GM19452 (cell line): Measurements from ENCODE around the gene ZNF595.
"Not testable (repeated sequence)": the region's sequence is repeated elsewhere in the genome, so short reads cannot be mapped to it uniquely, and the experiment has no call there.

Experiments
- ATAC-seq: cut with Tn5 transposase; IDR thresholded peaks from one replicate; pipeline ENCODE4 v1.9.1; 2021; ENCODE audit not compliant: unreplicated experiment

The ZNF595 gene

DNA sequence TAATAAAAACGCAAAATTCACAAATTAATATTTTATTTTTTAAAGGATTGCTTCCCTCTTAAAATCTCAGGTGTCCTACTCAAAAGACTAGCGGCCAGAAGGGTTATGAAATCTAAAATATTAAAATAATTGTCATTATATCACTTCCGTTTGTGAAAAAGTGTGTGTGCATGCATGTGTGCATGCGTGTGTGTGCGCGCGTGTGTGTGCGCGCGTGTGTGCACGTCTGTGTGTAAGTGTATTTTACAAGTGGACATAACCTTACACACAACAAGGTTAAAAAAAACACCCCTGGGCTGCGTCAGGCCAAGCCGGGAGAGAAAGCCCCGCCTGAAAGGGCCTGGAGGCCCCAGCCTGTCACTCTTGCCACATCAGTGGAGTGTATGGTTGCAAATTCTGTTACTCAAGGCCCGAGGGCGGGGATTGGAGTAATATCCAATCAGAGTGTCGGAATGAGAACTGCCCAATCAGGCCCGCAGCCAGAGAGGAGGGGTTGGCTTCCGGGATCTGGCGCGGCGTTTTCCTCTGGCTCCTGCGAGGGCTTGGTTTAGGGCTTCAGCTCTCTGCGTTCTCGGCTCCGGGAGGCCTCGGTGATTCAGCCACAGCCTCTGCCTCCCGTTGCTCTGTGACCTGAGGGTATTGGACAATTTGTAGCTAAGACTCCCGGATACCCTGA, at the start of gene ZNF595:
Gene ZNF595 (plus strand): TSS at position 518 of the 676 bp plus-strand sequence. CDS start 168 bp downstream, outside the sequence.
- ATAC-seq = peak; percentile 47

DNA sequence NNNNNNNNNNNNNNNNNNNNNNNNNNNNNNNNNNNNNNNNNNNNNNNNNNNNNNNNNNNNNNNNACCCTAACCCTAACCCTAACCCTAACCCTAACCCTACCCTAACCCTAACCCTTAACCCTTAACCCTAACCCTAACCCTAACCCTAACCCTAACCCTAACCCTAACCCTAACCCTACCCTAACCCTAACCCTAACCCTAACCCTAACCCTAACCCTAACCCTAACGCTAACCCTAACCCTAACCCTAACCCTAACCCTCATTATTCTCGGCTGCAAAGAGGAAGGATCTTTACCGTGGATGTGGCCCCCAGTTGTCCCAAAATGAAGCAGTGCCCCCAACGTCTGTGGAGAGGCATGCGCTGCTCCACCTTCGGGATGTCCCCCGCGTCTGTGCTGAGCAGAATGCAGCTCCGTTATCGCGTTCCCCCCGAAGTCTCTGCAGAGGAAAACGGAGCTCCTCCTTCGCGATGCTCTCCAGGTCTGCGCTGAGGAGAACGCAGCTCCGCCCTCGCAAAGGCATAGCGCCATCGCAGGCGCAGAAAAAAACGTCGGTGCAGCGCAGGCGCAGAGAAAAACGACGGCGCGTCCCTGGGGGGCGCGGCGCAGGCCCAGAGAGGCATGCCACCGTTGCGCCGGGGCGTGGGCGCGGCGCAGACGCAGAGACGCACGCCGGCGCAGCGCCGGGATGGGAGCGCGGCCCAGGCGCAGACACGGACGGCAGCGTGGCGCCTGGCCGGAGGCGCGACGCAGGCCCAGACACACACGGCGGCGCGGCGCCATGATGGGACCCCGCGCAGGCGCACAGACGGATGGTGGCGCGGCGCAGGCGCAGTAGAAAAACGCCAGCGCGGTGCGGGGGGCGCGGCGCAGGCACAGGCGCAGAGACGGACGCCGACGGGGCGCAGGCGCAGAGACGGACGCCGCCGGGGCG, 42.9 kb upstream of the ZNF595 start:
- not testable (repeated sequence) for ATAC-seq

- not testable (repeated sequence) for ATAC-seq
Observed at GRCh38 chr4:11095-11815, 41.9 kb upstream of the ZNF595 start.

DNA sequence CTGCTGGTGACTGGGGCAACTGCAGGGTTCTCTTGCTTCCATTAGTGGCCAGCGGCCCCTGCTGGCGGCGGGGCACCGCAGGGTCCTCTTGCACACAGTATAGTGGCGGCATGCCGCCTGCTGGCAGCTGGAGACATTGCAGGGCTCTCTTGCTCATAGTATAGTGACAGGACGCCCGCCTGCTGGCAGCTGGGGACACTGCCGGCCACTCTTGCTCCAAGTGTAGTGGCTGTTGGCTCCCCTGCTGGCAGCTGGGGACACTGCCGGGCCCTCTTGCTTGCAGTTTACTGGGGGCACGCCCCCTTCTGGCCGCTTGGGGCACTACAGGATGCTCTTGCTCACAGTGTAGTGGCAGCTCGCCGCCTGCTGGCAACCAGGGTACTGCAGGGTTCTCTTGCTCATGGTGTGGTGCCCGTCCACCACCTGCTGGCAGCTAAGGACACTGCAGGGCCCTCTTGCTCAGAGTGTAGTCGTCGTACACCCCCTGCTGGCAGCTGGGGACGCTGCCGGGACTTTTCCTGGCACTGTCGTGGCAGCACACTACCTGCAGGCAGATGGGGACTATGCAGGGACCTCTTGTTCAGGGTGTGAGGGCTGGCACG, 41.2 kb upstream of the ZNF595 start:
- ATAC-seq = peak; percentile 56

GRCh38 chr4:18128-18527, 35.0 kb upstream of the ZNF595 start:
- ATAC-seq = not testable (repeated sequence)

DNA sequence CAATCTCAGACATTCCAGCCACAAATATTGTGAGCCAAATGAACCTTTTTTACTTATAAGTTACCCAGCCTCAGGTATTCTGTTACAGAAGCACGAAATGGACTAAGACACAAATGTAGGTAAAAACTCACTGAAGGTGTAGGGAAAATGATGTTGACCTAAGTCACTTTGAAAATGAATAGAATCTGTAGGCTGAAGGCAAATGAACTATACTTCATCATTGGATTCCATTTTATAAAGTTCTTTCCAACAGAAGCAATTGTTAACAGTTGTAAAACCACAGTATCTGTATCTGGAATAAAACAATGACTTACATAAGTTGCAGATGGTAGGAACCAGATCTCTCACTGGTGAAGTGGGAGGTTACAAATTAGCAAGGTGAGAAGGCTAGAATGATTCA, 34.5 kb upstream of the ZNF595 start:
- not testable (repeated sequence) for ATAC-seq

- ATAC-seq = not testable (repeated sequence)
Observed at GRCh38 chr4:22882-23281, 30.2 kb upstream of the ZNF595 start.

GRCh38 chr4:24359-24758, 28.8 kb upstream of the ZNF595 start:
- ATAC-seq = not testable (repeated sequence)

DNA sequence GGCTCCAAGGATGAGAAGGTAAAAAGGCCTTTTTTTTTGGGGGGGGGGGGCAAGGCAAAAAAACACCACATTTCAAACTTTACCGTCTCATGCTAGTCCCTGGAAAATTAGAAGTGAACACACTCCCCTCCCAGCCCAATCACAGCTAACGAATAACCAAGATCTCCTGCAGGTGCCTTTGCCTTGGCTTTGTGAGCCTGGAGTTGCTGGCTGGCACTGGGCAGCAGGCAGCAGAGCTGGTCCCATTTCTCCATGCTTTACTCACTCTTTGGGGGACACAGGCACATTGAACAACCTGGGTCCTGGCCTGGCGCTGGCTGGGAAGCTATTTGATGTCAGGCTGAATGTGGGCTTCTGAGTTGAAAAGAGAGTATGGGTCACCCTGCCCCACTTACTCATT, 25.6 kb upstream of the ZNF595 start:
- ATAC-seq = not testable (repeated sequence)

DNA sequence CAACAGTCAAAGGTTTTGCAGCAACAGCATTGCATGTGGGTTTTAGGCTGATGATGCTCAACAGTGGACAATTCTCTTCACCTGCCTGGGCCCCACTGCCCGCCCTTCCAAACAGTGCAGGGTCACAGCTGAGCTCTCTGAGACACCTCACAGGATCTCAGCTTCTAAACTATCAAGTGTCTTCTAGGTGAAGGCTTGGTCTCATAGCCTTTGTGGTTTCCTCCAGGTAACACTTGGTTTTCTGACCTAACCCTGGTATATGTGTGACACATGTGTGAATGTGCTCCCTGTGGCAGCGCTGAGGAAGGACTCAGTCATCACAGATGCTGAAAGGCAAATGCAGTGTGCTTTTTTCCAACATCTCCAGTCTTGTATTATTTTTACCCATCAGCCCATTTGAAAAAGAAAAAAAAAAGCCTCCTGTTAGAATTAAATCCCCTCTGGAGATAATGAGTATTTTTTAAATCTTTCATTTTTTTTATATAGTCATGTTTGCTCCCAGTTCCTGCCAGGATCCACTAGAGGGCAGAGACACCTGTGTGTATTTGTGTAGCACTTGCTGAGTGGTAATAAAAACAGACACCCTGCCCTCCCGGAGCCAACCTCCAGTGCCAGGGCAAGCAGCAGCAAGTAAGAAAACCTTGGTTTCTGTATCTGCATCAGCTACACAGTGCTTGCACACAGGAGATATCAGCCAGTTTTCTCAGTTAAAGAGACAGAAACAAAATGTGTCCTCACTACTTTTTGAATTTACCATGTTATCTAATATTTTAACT, 24.2 kb upstream of the ZNF595 start:
- ATAC-seq = not testable (repeated sequence)

DNA sequence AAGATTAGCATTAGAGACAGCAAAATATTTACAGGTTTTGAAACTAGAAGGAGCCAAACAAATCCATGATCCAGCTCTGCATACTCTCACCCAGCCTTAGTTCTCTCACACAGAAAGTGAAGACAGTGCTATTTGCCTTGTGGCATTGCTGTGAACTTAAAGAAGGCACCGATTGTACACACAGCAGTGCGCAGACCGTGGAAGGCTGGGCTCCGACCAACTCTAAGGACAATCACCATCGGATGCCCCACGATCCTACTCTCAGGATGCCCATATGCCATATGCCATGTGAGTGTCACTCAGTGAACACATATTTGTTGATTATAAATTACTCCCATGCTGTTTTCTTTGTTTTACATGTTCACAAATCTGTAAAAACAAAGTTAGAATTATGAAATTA, 19.8 kb upstream of the ZNF595 start:
- ATAC-seq = not testable (repeated sequence)

- ATAC-seq = not testable (repeated sequence)
Observed at GRCh38 chr4:36559-37415, 16.3 kb upstream of the ZNF595 start.

DNA sequence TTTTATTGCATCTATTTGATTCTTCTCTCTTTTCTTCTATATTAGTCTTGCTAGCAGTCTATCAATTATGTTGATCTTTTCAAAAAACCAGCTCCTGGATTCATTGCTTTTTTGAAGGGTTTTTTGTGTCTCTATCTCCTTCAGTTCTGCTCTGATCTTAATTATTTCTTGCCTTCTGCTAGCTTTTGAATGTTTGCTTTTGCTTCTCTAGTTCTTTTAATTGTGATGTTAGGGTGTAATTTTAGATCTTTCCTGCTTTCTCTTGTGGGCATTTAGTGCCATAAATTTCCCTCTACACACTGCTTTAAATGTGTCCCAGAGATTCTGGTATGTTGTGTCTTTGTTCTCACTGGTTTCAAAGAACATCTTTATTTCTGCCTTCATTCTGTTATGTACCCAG, 14.9 kb upstream of the ZNF595 start:
- not testable (repeated sequence) for ATAC-seq

- ATAC-seq = not testable (repeated sequence)
Observed at GRCh38 chr4:43375-43774, 9.7 kb upstream of the ZNF595 start.

DNA sequence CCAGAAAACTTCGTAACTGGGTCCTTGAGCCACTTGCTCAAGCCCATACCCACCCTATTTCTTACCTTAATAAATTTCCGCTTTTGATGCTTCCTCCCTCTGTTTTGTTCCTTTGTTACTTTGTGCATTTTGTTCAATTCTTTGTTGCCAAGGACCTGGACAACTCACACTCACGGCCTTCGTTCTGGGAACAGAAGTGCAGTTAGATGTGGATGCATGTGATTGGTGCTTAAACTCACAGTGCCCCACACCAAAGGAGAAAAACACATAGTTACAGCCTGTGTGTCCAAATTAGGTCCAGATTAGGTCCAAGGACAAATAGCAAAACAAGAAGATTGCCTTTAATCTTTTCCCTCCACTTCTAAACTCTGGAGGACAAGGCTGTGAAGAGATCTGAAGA, 1.9 kb upstream of the ZNF595 start:
- ATAC-seq = peak; percentile 6

- ATAC-seq = peak; percentile 55
Observed at GRCh38 chr4:51655-52277, 1.4 kb upstream of the ZNF595 start.

DNA sequence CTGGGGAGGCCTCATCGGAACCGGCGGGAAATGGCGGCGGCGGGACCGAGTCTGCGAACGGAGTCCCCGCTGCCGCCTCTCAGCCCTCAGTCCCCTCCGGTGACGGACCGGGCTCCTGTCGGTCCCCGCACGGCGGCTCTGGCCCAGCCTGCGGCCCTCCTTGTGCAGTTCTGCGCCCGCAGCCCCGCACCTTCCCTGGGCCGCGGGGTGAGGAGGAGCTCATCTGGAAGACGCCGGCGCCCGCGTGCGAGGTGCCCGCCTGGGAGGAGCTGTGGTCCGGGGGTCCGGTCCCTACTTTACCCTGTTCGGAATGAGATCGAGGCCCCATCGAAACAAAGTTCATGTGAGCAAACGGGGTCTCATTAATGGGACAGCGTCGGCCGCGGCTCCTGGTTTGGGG, 400 bp downstream of the ZNF595 start:
- not testable (repeated sequence) for ATAC-seq

DNA sequence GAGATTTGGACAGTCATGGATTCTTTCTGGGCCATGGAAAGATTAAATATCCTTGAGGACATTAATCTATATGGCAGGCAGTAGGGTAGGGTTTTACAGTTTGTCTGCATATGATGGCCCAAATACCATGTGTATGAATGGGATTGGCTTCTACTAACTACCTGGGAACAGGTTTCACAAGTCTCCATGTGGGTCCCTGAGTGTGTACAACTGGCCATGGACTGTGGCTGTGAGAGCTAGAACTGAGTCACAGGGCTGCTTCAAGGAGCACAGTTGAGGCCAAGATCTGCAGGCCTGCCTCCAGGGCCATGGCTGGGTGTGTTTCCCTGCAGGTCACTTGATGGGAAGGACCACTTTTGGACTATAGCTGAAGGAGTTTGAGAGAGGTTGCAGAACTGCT, 11.6 kb downstream of the ZNF595 start:
- ATAC-seq = not testable (repeated sequence)

- ATAC-seq = no peak
Observed at GRCh38 chr4:71830-72229, 18.7 kb downstream of the ZNF595 start.
